WERI-Rb-1 (cell line): ENCODE results near the gene CPNE8.

Experiments used
- DNase-seq: peaks from one replicate; pipeline ENCODE4 v3.0.0-alpha.2; 2020
- H3K27ac ChIP-seq: fragments of 250-450 bp; sonication (Bioruptor Pico); 2 replicates; pipeline ENCODE4 v1.5.1; 2020; ENCODE audit warnings: mild to moderate bottlenecking, moderate library complexity
- H3K27me3 ChIP-seq: fragments of 250-450 bp; sonication (Bioruptor Pico); 2 replicates; pipeline ENCODE4 v1.5.1; 2021; ENCODE audit warnings: mild to moderate bottlenecking, low read depth, moderate library complexity; ENCODE audit not compliant: insufficient read depth, severe bottlenecking
- H3K36me3 ChIP-seq: fragments of 250-450 bp; sonication (Bioruptor Pico); 2 replicates; pipeline ENCODE4 v1.5.1; 2020; ENCODE audit warnings: mild to moderate bottlenecking, moderate library complexity
- H3K4me3 ChIP-seq: 2 replicates; pipeline ENCODE4 v1.5.1; 2011; ENCODE audit warnings: low read depth, mild to moderate bottlenecking, control low read depth, low read length
- H3K9me3 ChIP-seq: fragments of 250-450 bp; sonication (Bioruptor Pico); 2 replicates; pipeline ENCODE4 v1.5.1; 2021; ENCODE audit warnings: mild to moderate bottlenecking, moderate library complexity; ENCODE audit not compliant: severe bottlenecking
- CTCF ChIP-seq: IDR thresholded peaks from 2 replicates; pipeline ENCODE4 v1.5.1; 2011; ENCODE audit warnings: low read depth, mild to moderate bottlenecking, control low read depth, inconsistent platforms, low read length

CPNE8 gene

GRCh38 chr12:38875586-38876228 is 29.7 kb downstream of the CPNE8 start:
- Histone ChIP-seq H3K9me3 (no peaks in the 10 kb centered on the region), H3K36me3 (no peaks in the 10 kb centered on the region), H3K27me3 (peaks cover 18% of the 10 kb centered on the region), H3K4me3 (no peak overlapping the region), H3K27ac (no peak overlapping the region)
- no peak for TF ChIP-seq CTCF
- no peak for DNase-seq

- TF ChIP-seq CTCF: no peak
- Histone ChIP-seq H3K27me3 (peaks cover 13% of the 10 kb centered on the region), H3K36me3 (no peaks in the 10 kb centered on the region), H3K4me3 (no peak overlapping the region), H3K27ac (no peak overlapping the region), H3K9me3 (no peaks in the 10 kb centered on the region)
- DNase-seq: no peak
Observed at GRCh38 chr12:38872561-38872960, 32.8 kb downstream of the CPNE8 start.

GRCh38 chr12:38872156-38872555 is 33.2 kb downstream of the CPNE8 start:
- no peak for TF ChIP-seq CTCF
- H3K27me3 ChIP-seq: peaks cover 14% of the 10 kb centered on the region
- DNase-seq: no peak
- no peaks in the 10 kb centered on the region for H3K36me3 ChIP-seq
- no peak overlapping the region for H3K4me3 ChIP-seq
- H3K27ac ChIP-seq: no peak overlapping the region
- H3K9me3 ChIP-seq: no peaks in the 10 kb centered on the region

GRCh38 chr12:38869036-38869435 is 36.4 kb downstream of the CPNE8 start:
- no peaks in the 10 kb centered on the region for H3K36me3 ChIP-seq
- H3K27ac ChIP-seq: no peak overlapping the region
- no peak for DNase-seq
- no peaks in the 10 kb centered on the region for H3K9me3 ChIP-seq
- TF ChIP-seq CTCF: no peak
- peaks cover 28% of the 10 kb centered on the region for H3K27me3 ChIP-seq
- H3K4me3 ChIP-seq: no peak overlapping the region

GRCh38 chr12:38850461-38850860 is 54.9 kb downstream of the CPNE8 start:
- no peak for DNase-seq
- no peak overlapping the region for H3K27ac ChIP-seq
- H3K4me3 ChIP-seq: no peak overlapping the region
- no peaks in the 10 kb centered on the region for H3K9me3 ChIP-seq
- H3K36me3 ChIP-seq: no peaks in the 10 kb centered on the region
- no peak for TF ChIP-seq CTCF
- H3K27me3 ChIP-seq: peaks cover 11% of the 10 kb centered on the region

- Histone ChIP-seq H3K27ac (no peak overlapping the region), H3K27me3 (peaks cover 19% of the 10 kb centered on the region), H3K9me3 (no peaks in the 10 kb centered on the region), H3K4me3 (no peak overlapping the region), H3K36me3 (no peaks in the 10 kb centered on the region)
- DNase-seq: no peak
- TF ChIP-seq CTCF: no peak
Observed at GRCh38 chr12:38847247-38847646, 58.1 kb downstream of the CPNE8 start.
